HL-60 (cell line): ENCODE results near the gene PPARGC1A.

Experiments used
- GABPA ChIP-seq: IDR thresholded peaks from 2 replicates; pipeline ENCODE4 v1.6.1; 2012; ENCODE audit warnings: low read depth
- SPI1 ChIP-seq: IDR thresholded peaks from 2 replicates; pipeline ENCODE4 v1.6.1; 2012; ENCODE audit warnings: low read depth, mild to moderate bottlenecking, borderline replicate concordance
- TF ChIP-seq, protein P1 (sequence below): IDR thresholded peaks from one replicate; pipeline ENCODE4 v1.5.1; 2011; ENCODE audit warnings: low read length, control low read depth, inconsistent platforms; ENCODE audit not compliant: insufficient read depth
- TF ChIP-seq, protein P2 (sequence below): IDR thresholded peaks from 2 replicates; pipeline ENCODE4 v1.6.1; 2012; ENCODE audit warnings: low read depth; ENCODE audit not compliant: insufficient replicate concordance

- TF ChIP-seq, protein P1, sequence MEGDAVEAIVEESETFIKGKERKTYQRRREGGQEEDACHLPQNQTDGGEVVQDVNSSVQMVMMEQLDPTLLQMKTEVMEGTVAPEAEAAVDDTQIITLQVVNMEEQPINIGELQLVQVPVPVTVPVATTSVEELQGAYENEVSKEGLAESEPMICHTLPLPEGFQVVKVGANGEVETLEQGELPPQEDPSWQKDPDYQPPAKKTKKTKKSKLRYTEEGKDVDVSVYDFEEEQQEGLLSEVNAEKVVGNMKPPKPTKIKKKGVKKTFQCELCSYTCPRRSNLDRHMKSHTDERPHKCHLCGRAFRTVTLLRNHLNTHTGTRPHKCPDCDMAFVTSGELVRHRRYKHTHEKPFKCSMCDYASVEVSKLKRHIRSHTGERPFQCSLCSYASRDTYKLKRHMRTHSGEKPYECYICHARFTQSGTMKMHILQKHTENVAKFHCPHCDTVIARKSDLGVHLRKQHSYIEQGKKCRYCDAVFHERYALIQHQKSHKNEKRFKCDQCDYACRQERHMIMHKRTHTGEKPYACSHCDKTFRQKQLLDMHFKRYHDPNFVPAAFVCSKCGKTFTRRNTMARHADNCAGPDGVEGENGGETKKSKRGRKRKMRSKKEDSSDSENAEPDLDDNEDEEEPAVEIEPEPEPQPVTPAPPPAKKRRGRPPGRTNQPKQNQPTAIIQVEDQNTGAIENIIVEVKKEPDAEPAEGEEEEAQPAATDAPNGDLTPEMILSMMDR, result no peak
- TF ChIP-seq, protein P2, sequence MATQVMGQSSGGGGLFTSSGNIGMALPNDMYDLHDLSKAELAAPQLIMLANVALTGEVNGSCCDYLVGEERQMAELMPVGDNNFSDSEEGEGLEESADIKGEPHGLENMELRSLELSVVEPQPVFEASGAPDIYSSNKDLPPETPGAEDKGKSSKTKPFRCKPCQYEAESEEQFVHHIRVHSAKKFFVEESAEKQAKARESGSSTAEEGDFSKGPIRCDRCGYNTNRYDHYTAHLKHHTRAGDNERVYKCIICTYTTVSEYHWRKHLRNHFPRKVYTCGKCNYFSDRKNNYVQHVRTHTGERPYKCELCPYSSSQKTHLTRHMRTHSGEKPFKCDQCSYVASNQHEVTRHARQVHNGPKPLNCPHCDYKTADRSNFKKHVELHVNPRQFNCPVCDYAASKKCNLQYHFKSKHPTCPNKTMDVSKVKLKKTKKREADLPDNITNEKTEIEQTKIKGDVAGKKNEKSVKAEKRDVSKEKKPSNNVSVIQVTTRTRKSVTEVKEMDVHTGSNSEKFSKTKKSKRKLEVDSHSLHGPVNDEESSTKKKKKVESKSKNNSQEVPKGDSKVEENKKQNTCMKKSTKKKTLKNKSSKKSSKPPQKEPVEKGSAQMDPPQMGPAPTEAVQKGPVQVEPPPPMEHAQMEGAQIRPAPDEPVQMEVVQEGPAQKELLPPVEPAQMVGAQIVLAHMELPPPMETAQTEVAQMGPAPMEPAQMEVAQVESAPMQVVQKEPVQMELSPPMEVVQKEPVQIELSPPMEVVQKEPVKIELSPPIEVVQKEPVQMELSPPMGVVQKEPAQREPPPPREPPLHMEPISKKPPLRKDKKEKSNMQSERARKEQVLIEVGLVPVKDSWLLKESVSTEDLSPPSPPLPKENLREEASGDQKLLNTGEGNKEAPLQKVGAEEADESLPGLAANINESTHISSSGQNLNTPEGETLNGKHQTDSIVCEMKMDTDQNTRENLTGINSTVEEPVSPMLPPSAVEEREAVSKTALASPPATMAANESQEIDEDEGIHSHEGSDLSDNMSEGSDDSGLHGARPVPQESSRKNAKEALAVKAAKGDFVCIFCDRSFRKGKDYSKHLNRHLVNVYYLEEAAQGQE, result no peak
- TF ChIP-seq SPI1 (no peak), GABPA (no peak)
These were observed 34.0 kb upstream of the PPARGC1A start for GRCh38 chr4:23923840-23924239.
